GM08714 (cell line): Measurements from ENCODE around the gene CAV2.

Experiments used
- H3K4me3 ChIP-seq: fragments of 200-500 bp; sonication (Bioruptor generic); 2 replicates; pipeline ENCODE4 v1.5.1; 2014; ENCODE audit warnings: mild to moderate bottlenecking, low read length, inconsistent platforms
- ZNF274 ChIP-seq: IDR thresholded peaks from 2 replicates; pipeline ENCODE4 v1.6.1; 2012; ENCODE audit warnings: mild to moderate bottlenecking, low read depth, low read length

The CAV2 gene

DNA sequence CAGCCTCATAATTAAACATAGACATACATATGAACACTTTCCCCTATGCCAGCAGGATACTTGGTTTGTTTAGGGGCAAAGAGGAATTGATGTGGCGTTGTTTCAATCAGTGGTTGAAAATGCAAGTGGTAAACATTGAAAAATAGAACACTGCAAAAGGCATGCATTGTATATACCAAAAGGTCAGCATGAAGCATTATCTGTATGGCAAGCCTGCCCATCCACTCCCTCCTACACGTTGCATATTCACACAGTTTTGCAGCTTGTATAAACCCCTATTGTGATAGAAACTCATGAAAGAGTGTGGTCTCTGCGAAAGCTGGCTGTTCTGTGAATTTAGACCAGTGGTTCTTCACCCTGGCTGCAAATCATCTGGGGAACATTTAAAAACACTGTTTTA is 42.4 kb downstream of the CAV2 start:
- no peak for TF ChIP-seq ZNF274
- H3K4me3 ChIP-seq: no peak overlapping the region

DNA sequence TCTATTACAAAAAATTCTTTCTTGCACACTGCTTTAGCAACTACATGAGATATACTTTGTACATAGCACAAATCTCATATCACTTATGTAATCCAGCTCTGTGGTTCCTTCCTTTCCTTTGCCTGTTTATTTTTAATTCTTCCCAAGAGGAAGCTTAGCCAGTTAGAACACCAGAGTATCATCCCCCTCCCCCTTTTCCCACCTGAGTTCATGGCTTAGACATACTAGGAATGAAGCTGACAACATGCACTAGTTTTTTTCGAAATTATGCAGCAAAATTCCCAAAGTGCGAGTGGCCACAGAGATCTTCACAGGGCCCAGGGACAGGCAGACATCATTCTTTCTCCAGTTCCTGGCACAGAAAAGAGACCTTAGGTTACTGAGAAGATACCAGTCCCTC is 43.1 kb downstream of the CAV2 start:
- H3K4me3 ChIP-seq: no peak overlapping the region
- TF ChIP-seq ZNF274: no peak

- TF ChIP-seq ZNF274: no peak
- H3K4me3 ChIP-seq: no peak overlapping the region
Measured at GRCh38 chr7:116543664-116544063, 44.1 kb downstream of the CAV2 start.

DNA sequence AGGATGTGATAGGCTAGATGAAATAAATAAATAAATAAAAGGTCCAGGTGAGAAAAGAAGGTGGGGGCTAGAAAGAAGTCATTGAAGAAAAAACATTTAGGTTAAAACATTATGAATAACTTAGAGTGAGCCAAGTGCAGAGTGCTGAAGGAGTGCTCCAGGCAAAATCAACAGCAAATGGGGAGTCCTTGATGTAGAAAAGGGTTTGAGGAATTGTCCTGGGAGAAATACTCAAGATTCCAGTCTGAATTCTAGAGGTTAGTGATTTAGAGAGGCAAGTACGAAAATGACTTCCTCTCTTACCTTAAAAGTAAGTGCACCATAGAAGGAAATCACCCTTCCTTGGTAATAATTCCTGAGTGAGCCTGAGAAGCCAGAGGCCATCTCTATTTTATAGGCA is 44.9 kb downstream of the CAV2 start:
- no peak for TF ChIP-seq ZNF274
- no peak overlapping the region for H3K4me3 ChIP-seq

DNA sequence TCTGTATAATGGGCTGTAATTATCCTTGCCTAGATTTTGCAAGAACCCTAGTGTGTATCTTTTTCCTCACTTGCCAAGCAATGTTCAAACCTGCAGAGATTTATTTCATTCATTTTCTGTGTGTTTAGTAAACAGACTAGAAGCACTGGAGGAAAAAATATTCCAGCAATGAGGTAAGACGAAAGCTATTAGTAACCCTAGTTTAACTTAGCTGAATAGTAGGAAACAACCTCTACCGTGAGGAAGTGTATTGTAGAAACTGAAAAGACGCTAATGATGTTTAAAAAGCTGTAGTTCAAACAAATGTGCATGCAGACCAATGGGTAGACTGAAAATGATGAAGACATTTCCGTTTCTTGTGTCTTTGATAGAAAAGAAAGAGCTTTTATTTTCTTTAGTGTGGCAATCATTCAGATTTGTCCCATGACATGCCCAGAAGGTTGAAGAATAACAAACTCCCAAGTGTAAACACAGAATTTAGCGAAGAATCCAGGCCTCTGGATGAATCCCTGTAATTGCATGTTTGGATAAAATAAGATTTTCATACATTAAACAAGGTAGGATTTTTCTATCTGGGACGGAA is 46.0 kb downstream of the CAV2 start:
- no peak for TF ChIP-seq ZNF274
- no peak overlapping the region for H3K4me3 ChIP-seq

DNA sequence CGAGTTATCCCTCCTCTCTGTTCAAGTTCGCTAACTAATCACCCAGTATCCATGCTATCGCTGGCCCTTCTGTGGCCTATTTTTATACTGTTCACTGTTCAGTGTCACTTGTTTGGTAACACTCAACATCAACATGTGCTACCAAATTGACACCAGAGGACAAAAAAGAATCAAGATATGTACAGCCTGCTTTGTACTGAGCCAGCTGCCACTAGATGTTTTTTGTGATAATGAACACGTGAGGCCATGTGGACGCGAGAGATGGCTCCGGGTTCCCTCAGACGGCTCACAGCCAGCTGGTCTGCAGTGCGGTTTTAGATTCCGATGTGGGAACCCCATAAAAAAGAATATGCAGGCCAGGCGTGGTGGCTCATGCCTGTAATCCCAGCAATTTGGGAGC is 46.5 kb downstream of the CAV2 start:
- H3K4me3 ChIP-seq: no peak overlapping the region
- no peak for TF ChIP-seq ZNF274

DNA sequence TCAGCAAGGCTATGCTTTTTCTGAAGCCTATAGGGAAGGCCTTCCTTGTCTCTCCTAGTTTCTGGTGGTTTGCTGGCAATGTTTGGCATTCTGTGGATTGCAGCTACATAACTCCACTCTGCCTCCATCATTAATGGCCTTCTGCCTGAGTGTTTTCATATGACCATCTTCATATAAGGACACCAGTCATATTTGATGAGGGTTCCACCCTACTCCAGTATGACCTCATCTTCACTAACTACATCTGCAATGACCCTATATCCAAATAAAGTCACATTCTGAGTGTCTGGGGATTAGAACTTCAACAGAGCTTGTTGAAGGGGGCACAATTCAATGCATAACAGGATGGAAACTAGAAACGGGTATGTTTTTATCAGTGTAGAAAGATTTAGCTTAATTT is 47.4 kb downstream of the CAV2 start:
- no peak overlapping the region for H3K4me3 ChIP-seq
- TF ChIP-seq ZNF274: no peak

- H3K4me3 ChIP-seq: no peak overlapping the region
- no peak for TF ChIP-seq ZNF274
Measured at GRCh38 chr7:116547347-116547746, 47.8 kb downstream of the CAV2 start.

DNA sequence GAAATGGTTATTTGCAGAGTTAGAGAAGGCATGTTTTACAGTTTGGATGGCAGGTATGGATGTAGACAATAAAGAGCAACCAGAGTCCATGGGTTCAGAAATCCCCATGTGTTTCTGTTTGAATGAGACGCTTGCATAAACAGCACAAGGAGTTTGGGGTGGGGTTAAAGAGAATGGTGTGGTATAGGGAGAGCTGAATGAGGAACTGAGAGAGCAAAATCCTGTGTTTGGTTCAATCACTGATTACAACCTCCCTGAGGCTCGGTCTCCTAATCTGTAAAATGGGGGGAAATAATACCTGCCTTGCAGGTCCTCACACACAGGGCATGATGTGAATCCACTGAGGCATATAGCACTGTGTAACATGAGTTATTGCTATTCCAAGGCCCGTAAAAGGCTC is 49.0 kb downstream of the CAV2 start:
- H3K4me3 ChIP-seq: no peak overlapping the region
- no peak for TF ChIP-seq ZNF274

GRCh38 chr7:116549370-116549769 is 49.8 kb downstream of the CAV2 start:
- TF ChIP-seq ZNF274: no peak
- H3K4me3 ChIP-seq: no peak overlapping the region

DNA sequence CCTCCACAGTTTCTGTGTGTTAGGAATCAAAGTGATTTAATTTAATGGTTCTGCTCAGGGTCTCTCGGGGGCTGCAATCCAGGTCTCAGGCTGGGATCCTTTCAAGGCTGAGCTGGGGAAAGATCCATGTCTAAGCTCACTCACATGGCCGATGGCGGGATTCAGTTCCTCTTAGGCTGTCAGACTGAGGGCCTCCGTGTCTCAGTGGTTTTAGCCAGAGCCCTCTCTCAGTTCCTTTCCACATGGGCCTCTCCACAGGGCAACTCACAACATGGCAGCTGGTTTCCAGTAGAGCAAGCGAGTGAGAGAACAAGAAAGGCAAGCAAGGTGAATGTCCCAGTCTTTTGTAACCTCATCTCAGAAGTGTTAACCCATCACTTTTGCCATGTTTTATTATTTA is 52.2 kb downstream of the CAV2 start:
- TF ChIP-seq ZNF274: no peak
- H3K4me3 ChIP-seq: no peak overlapping the region

DNA sequence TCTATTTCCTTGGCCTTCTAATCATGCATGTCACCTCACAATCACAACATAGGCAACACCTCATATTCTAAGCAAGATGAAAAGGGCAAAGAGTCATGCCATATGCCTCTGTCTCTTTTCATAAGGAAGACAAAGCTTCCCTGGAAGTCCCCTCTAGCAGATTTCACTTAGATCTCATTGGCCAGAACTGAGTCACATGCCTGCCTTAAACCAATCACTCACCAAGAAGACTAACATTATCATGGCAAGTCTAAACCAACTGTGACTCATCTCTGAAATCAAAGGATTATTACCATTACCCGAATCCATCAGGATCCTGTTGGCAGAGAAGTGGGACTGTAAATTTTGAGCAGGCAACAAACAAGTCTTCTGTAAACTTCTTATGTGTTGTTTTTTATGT is 53.1 kb downstream of the CAV2 start:
- H3K4me3 ChIP-seq: no peak overlapping the region
- no peak for TF ChIP-seq ZNF274

DNA sequence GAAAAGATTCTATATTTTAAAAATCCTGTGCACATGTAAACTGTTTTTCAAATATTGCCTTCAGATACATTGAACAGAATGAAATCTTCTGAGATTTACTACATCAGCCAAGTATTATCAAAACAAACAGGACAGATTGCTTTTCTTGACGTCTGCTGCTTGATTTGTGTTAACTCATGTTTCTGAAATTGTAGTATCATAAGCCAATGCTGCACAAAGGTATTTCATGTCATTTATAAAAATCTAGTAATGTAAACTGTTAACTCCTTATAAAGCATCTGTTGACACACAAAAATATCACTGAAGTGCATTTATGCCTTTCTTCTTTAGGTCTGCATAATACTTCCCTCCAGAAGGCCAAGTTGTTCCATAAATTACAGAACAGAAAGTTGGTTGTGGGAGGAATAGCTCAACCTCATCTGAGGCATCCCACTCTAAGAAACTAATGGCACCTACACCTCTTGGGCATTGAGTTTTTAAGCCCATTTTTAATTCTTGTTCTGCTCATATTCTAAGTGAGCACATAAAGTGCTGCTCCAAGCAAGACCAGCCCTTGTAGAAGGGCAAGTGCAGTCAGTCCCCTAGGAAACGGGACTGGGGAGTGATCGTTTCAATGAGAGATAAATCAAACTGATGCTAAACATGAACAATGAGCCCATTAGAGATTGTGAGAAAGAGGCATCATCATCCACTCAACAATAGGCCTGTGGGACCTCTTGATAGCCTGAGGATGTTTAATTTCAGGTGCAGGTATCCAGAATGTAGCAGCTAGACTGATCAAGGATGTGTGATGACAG is 53.8 kb downstream of the CAV2 start:
- TF ChIP-seq ZNF274: no peak
- H3K4me3 ChIP-seq: no peak overlapping the region

- TF ChIP-seq ZNF274: no peak
- H3K4me3 ChIP-seq: no peak overlapping the region
Measured at GRCh38 chr7:116554436-116554835, 54.9 kb downstream of the CAV2 start.

DNA sequence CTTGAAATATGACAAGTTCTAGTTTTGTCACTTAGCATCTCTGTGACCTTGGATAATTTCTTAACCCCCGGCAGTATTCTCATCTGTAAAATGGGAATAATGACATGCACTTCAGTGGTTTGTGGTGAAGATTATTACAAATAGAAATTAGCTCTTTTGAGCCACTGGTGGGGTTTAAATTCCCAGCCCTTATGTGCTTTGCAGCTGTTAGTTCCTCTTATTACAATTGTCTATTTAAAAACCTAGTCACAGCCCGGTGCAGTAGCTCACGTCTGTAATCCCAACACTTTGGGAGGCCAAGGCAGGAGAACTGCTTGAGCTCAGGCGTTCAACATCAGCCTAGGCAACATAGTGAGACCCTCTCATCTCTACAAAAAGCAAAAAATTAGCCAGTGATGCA is 55.4 kb downstream of the CAV2 start:
- no peak for TF ChIP-seq ZNF274
- H3K4me3 ChIP-seq: no peak overlapping the region

- no peak overlapping the region for H3K4me3 ChIP-seq
- no peak for TF ChIP-seq ZNF274
Measured at GRCh38 chr7:116557066-116557585, 57.6 kb downstream of the CAV2 start.

DNA sequence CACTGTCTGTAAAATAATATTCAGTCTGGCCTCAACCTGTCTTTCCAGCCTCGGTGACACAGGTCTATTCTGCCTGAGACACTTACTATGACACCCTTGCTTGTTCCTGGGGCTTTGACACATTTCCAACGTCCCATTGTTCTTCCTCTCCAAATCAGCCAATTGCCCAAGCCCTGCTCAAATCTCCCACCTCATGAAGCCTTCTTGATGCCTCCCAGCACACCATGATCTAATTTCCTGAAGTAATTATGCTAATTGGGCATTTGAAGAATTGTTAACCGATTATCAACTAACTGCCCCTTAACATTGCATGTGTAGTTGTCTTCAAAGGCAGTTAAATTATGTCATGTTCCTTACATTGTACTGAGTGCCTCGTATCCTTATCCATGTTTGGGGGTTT is 58.4 kb downstream of the CAV2 start:
- no peak for TF ChIP-seq ZNF274
- no peak overlapping the region for H3K4me3 ChIP-seq
